HK-2 (cell line): ENCODE results near the gene AUTS2.
A peak's percentile ranks its signal among the peaks of the same experiment; 100 is the strongest.

ENCODE experiments used
- DNase-seq: peaks from one replicate; pipeline ENCODE4 v3.0.0-alpha.2; 2018; ENCODE audit not compliant: unreplicated experiment

AUTS2 gene

DNA sequence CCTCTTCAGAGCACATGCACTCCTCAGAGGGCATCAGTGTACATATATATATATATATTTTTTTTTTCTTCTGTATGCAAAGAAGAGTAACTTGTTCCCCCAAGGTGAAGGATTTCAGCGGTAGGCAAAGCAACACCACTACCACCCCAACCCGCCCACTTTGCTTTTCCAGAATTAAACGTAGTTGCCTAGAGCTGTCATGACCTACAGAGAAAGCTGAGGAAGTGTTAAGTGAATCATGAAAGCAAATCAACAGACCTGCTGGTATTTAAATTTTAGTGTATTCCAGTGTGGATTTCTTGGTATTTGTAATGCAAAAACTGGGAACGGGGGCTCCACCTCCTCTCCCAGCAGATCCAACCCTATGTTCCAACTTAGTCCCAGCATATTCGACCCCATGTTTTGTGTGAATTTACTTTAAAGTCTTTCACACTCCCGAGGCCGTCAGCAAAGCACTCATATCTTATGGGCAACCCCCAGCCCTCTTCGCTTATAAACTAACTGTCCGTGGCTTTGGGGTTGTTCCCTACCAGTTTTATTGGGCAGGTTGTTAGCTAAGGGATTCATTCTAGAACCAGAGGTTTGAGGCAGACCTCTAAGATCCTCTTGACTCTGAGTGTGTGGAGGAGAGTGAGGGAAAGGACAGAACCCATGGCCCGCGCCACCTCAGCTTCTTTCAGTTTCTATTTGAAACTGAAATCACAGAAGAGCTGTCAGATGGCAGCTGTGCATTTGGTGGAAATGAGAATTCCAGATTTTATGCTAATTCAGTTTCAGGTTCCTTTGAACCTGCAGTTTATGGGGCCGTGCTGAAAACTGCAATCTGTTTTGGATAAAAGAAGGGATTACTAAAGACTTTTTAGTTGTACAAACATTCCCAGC lies 1083.4 kb downstream of the AUTS2 start:
- DNase-seq: no peak

DNA sequence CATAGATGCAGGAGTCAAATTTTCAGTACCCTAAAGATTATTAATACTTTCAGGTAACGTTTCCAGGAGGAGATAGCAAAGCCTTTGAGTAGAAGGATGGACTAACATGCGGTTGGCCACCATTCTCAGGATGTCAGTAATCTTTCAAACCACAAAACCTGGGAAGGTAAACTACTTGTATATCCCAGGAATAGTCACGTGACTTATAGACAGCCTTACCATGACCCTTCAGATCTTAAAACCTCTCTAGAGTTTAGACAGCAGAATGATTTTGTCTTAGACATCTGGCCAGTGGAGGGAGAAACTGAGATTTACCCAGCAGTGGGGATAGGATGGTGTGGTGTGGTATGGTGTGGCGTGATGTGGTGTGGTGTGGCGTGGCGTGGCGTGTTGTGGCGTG lies 1085.9 kb downstream of the AUTS2 start:
- DNase-seq: no peak

DNA sequence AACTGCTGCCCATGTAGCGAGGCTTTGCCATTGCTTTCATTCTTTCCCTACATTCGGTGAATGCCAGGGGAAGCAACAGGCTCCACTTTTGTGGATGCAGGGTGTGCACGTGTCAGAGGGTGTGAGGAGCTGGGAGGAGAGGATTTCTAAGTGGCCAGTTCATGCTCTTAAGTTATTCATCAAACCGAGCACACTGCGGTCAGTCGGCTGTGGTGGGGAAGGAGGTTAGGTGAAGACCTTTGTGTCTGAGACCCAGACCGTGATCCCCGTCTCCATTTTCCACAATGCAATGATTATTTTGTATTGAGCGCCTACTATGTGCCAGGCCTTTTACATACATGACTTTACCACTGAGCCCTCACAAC lies 1095.0 kb downstream of the AUTS2 start:
- DNase-seq: peak; percentile 20

DNA sequence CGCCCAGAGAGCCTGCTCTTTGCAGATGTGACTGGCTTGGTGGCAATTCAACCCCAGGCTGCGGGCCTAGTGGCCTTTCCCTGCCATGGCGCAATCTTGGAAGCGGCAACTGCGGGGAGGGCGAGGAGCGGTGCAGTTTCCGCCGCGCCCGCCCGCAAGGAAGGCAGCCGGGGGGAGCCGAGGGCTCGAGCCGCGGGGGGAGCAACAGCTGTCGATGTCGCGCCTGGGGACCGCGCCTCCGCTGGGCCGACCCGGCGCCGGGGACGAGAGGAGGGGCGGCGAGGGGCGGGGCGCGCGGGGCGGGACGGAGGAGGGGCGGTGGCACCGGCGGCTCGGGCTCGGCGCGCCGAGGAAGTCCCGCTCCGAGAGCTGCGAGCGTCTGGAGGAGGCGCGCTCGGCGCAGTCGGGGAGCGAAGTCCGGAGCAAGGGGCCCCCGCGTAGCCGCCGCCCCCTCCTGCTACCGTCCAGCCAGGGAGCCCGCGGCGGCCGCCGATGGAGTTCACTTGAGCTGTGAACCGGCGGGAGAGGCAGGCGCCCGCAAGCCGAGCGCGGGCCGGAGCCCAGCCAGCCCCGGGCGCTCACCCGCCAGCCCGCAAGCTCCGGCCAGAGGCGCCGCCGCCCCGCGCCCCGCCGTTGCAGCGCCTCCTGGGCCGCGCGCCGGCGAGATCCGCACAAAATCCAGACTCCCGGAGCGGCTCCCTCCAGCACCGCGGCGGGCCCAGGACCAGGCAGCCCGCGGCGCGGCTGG lies 1095.6 kb downstream of the AUTS2 start:
- peak; percentile 11 for DNase-seq

DNA sequence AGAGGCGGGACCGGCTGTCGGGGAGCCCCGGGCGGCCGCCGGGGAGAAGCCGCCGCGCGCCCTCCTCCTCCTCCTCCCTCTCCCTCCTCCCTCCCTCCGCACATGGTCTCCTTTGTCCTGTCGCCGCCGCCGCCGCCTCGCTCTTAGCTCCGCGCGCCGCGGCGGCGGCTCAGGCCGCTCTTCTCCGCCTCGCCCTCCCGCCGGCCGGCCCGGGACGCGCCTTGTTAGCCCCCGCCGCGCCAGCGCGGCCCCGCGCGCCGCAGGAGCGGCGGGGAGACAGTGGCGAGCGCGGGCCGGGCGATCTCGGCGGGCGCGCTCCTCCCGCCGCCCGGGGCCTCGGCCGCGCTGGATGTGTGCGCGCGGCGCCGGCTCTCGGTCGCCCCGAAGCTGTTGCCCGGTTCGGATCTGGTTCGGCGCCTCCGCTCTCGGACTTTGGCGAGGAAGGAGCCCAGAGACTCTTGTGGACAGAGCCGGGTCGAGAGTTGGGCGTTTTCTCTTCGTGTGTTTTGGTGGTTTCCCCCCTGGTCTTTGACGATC lies 1096.2 kb downstream of the AUTS2 start:
- peak; percentile 8 for DNase-seq

DNA sequence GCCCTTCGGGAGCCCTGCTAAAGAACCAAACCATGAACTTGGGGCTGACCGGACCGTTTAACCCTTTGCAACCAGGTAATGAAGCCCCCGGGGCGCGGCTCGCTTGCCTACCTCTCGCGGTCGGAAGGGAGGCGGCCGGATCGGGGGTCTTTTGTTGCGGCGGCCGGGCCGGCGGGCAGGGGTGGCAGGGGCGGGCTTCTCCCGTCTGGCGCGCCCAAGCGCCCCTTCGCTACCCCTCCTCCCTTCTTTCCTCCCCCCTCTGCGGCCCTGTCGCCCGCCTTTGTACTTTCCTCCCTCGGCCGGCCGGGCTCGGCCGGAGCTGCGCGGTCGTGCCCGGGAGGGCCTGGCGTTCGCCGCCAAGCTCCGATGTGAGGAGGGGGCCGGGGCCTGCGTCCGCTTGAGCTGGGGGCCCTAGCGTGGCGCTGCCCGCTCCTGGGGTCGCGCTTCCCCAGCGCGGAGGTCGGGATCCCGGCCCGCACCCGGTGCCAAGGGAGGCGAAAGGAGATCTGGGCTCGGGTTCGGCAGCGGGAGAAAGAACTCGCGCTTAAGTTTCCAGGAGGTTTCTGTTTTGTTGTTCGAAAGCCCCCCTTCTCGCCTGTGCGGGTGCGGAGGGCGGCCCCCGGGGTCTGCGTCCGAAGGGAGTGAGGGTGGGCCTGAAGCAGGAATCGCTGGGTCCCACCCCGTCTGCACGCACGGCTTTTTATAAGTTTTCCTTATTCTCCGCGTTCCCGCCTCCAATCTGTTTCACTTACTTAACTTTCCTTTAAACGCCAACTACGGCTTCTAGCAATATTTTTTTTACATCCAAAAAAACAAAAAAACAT lies 1096.9 kb downstream of the AUTS2 start:
- DNase-seq: no peak

DNA sequence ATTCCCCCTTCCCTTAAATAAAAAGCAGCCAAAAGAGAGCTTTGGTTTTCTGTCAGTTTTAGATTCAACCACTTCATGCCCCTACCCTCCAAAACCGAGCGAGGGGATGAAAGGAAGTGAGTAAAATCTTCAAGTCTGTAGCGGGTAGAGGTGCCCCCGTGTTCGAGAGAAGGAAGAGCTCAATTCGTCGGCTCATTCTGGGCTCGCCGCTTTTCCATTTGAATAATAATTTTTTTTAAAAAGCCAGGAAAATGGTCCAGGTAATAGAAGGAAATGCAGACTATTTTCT lies 1097.5 kb downstream of the AUTS2 start:
- no peak for DNase-seq

DNA sequence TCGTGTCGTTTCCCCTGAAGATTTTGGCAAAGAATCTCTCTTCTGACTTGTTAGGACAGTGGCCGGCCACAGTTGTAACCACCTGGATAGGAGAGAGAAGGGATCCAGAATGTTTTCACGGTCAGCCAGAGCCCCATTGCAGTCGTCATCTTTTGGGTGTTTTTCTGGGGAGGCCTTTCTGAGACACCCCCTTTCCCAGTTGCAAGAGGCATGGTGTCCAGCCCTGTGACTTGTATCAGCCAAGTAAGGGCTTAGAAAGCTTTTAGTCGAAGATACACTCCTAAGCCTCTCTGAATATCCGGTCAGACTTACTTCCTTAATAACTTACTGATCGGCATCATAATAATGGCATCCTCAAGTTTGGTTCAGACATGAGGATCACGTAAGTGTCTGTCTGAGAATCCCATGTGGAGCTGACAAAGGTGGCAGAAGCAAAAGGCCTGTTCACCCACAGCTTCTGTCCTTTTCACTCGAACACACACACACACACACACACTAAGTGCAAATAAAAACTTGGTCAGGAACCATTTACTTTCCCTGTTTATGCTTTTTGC lies 1098.0 kb downstream of the AUTS2 start:
- no peak for DNase-seq

DNA sequence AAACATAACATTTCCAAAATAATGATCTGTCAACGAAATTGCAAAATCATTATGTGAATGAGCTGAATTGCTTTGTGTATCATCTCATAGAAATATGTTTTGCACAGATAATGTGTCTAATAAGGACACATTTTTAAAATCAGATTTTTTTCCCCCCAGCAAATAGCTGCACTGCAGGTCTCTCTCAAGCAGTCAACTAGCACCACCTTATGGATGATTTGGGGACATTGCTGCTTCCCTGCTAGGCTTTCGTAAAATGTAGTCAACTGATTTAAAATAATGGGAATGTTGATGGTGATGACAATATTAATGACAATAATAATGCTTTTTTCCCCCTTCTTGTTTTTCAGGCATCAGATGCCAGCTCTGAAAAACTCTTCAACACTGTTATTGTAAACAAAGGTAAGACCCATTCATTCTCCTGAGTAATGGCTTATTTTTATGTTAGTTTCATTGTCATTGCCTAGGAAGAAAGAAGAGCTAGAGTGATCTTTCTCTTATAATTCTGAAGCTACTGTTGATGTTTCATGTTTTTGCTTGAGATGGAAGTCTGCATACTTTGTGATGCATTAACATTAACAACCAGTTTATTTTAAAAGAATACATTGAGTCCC lies 1100.1 kb downstream of the AUTS2 start:
- DNase-seq: no peak

DNA sequence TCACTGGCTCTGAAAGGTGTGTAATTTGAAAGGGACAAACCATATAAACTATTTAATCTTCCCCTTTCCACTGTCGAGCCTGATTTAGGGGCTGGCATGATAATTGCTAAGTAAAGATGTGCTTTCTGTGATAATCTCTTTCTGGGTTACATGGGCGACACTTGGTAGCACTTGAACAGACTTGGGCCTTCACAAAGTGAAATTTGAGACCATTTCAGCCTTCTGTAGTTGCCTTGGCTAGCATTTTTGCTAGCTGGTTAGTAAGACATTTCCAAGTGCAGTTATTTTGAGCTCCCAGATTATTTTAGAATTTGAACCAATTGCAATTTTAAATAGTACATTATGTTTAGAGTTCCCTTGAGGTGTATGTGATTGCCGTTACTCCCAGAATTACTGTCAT lies 1101.0 kb downstream of the AUTS2 start:
- no peak for DNase-seq

DNA sequence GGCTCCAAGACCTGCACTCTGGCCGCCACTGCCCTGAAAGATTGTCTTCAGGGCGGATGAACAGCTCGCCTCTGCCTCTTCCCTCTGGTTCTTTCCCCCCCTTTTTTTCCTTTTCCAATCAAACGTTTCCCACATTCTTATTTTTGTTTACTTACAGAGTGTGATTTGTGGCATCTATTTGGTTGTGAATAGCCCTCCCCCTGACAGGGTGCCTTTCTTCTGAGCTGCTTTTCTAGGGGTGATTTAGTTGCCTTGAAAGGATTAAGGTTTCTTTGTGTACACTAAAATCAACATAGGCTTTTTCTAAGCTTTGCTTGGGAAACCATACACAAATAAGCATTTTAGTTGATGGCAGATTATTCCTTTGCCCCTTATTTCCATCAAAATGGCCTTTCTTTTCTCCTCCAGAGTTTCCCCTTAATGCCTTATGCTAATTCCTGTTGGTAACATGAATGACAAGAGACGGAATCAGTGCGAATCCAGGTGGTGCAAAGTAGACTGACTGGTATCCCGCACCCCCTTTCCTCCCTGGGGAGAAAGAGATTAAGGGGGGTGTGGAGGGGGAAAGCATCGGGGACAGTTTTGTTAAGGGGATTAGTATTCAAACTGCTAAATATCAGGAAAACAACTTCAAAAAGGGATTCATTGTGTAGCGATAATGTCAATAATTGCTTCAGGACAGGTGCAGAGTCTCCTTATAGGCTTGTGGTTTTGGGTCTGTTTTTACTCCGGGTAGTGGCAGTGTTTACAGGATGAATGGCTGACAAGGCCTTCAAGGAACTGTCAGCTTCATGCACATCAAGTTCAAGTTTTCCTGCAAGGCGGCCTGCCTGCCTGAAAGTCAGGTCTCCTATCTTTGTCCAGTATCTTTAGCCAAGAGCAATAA lies 1102.0 kb downstream of the AUTS2 start:
- no peak for DNase-seq

DNA sequence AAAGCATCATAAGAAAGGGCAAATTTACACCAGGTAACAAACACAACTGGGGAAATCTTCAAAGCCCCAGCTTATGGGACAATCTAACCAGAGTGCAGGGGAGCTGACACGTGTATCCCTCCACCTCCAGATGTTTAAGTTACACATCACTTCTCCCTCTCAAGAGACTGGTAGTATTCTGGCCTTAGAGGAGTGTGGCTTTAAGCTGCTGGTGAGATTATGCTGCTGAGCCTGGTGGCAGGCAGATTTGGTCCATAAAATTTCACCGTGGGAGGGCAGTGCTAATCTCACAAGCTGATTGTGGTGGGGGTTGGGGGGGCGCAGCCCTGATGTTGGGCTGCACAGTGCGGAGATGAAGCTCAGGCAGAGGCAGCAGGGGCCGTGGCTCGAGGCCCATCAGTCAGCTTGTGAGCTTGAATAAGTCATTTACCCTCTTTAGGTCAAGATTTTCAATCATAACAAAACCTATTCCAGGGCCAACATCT lies 1102.7 kb downstream of the AUTS2 start:
- DNase-seq: no peak

DNA sequence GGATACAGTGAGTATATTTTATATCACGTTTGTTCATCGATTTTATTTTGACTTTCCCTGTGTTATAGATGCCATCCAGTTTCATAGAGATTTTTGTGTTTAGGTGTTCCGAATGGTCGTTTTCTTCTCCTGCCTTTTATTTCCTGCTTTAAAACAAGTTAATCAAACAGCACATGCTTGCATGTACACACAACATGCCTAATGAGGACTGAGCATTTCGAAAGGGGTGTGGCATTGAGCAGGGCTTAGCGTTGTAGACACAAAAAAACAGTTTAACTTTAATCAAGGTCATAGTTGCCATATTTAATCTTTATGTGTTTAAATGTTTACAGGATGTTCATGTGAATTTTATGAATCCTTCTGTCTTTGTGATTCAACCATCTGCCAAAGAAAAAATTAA lies 1103.2 kb downstream of the AUTS2 start:
- DNase-seq: no peak

DNA sequence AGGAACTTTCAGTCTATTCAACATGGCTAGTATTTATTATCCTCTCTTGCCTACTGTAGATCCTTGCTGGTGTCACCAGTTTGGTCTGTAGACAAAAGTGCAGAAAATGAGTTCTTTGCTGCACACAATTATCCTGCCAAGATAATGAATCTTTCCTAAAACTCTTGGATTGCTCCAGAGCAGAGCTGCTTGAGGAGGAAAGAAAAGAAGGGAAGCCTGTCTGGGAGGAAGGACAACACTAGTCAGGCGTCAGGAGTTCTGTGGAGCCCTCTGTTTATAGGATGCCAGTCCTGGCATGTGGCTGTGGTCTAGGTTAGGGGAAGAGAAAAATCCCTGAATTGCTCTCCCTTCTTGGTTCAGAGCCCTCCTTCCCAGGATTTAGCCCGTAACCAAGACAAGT lies 1103.7 kb downstream of the AUTS2 start:
- no peak for DNase-seq

DNA sequence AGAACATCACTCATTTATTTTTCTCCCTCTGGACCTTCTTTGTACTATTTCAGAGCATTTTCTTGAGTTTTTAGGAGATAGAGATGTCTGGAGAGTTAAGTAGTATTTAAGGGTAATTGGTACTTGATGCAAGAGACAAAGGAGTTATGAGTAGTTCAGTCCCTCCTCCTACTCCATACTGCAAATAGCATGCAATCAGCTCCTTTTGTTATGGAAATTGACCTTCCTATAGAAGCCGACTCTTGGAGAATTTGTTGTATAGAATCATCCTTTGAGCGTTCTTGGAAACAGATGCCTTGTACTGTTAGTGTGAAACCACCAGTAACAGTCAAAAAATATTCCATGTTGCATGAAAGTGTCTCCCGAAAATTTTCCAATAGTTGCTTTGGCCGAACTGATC lies 1105.5 kb downstream of the AUTS2 start:
- no peak for DNase-seq

DNA sequence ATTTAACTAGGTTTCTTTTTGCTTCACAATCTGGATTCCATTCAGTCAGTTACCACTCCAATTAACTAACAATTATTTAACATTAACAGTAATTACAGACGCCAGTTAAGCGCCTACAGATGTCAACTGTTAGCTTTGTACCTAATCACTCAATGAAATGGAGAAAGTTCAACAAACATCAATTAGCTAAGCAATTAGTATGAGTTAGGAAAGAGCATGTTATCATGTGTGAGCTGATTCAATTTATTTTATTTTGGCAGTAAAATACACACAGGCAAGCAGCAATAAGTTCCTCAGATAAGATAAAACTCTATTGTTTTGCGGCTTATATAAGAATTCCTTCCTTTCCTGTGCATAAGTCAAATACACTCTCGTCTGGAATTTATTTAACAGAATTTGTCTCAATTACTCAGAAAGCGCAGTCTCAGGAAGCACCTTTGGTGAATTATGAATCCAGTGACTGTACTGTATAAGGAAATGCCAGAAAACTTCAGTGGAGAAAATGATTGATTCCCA lies 1106.6 kb downstream of the AUTS2 start:
- DNase-seq: no peak

DNA sequence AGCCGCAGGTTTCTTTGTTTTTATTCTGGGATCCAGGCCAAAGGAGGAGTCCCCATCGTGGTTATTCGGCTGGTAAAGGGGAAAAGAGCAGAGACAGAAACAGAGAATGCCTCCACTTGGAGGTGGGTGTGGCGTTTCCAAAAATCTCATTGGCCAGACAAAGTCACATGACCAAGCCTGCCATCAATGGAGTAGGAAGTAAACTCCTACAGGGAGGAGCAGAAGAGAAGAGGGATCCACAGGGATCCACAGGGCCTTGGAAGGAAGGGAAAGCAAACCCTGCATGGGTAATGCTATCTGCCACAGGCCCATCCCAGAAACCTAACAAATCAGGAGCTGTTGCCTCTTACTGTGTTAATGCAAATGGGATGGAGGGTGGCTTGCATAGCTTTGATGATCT lies 1107.9 kb downstream of the AUTS2 start:
- DNase-seq: no peak

DNA sequence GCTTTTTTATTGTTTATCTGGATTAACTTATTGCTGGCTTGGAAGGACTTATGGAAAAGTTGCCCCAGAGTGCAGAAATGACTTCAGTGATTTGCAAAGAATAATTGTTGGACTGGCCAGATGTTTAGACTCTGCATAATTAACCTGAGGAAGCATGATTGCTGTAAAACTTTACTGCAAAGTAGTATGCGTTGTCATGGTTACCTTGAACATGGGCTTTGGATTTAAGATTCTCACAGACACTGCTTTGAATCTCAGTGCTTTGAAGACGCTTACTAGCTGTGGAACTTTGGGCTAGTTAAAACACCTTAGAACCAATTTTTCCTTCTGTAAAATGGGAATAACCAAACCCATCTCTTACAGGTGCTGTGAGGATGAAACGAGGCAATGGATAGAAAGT lies 1108.4 kb downstream of the AUTS2 start:
- DNase-seq: no peak

DNA sequence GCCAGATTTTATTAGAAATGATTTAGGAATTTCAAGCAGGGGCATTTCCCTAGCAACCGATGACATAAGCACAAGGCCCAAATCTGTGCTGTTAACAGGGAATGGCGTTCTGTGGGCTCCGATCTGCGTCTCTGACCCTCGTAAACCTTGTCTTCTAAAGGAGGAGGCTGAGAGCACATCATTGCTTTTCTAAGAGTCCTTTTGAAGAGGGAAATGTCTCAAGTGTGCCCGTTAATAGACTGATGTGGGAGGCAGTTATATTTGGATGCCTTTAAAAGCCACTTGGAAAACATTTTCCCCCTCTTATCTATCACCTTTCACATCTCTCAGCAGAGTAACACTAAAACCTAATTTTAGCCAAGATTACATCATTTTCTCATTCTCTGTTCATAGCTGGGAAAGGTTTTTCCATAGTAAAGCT lies 1109.6 kb downstream of the AUTS2 start:
- DNase-seq: no peak

DNA sequence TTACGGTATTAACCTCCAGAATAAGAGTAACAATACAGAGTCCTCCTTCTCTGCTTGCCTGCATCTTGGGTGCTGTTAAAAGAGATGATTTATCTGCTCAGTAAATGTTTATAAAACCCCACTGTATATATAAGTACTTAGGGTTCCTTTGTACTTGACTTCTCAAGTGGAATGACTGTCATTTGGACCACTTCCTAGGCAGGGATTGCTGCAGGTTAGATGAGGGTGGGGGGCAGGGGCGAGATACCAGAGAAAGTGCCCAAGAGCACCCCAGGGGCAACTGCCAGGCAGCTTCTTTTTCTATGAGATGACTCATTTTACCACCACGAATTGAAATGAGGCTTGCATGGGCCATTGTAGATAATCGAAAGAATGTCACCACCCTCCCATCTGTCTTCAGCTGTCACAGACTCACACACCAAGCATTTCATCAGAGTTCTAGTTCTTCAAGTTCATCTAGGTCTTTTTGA lies 1111.8 kb downstream of the AUTS2 start:
- peak; percentile 14 for DNase-seq
